ENCODE measurements around the gene PCNX2. TPM values are rescaled to one million over a fixed set of nuclear protein-coding genes. Genes with fewer than 3 reads are reported as not detected.
"Not testable (repeated sequence)": the region's sequence is repeated elsewhere in the genome, so short reads cannot be mapped to it uniquely, and the experiment has no call there.

The PCNX2 gene
- total RNA-seq, 1 donor from 2014 or later: 29.5 TPM

- DNase-seq; H3K4me1 Mint-ChIP-seq; H3K9me3 Mint-ChIP-seq; H3K27me3 Mint-ChIP-seq; intact Hi-C loops (cut with micrococcal nuclease); H3K27ac Mint-ChIP-seq; H3K4me3 Mint-ChIP-seq: not testable (repeated sequence)
- peaks cover 39% of the 10 kb centered on the region for H3K36me3 Mint-ChIP-seq (ENCODE audit: low read depth)
These were observed 166.5 kb downstream of the PCNX2 start for GRCh38 chr1:233129031-233129430.

- Mint-ChIP-seq H3K36me3 (ENCODE audit: low read depth) (peaks cover 30% of the 10 kb centered on the region), H3K9me3 (no peaks in the 10 kb centered on the region), H3K27me3 (no peaks in the 10 kb centered on the region), H3K27ac (no peak overlapping the region), H3K4me1 (no peaks in the 10 kb centered on the region), H3K4me3 (no peak overlapping the region)
- intact Hi-C loops (cut with micrococcal nuclease): no loop called here
- no peak for DNase-seq
These were observed 168.4 kb downstream of the PCNX2 start for GRCh38 chr1:233127157-233127556.

GRCh38 chr1:233122779-233123178, 172.7 kb downstream of the PCNX2 start:
- H3K27me3 Mint-ChIP-seq: no peaks in the 10 kb centered on the region
- intact Hi-C loops (cut with micrococcal nuclease): no loop called here
- no peaks in the 10 kb centered on the region for H3K4me1 Mint-ChIP-seq
- no peaks in the 10 kb centered on the region for H3K9me3 Mint-ChIP-seq
- no peak for DNase-seq
- H3K4me3 Mint-ChIP-seq: no peak overlapping the region
- peaks cover 21% of the 10 kb centered on the region for H3K36me3 Mint-ChIP-seq (ENCODE audit: low read depth)
- H3K27ac Mint-ChIP-seq: no peak overlapping the region

- intact Hi-C loops (cut with micrococcal nuclease): no loop called here
- Mint-ChIP-seq H3K36me3 (ENCODE audit: low read depth) (peaks cover 18% of the 10 kb centered on the region), H3K9me3 (no peaks in the 10 kb centered on the region), H3K4me1 (no peaks in the 10 kb centered on the region), H3K27ac (no peak overlapping the region), H3K4me3 (no peak overlapping the region), H3K27me3 (no peaks in the 10 kb centered on the region)
- no peak for DNase-seq
These were observed 173.5 kb downstream of the PCNX2 start for GRCh38 chr1:233121947-233122559.

GRCh38 chr1:233114860-233115259, 180.7 kb downstream of the PCNX2 start:
- Mint-ChIP-seq H3K4me3 (peak overlapping the region; percentile 22), H3K27me3 (no peaks in the 10 kb centered on the region), H3K27ac (peak overlapping the region; percentile 59), H3K36me3 (ENCODE audit: low read depth) (peaks cover 14% of the 10 kb centered on the region), H3K4me1 (peaks cover 33% of the 10 kb centered on the region), H3K9me3 (no peaks in the 10 kb centered on the region)
- no peak for DNase-seq
- intact Hi-C loops (cut with micrococcal nuclease): loop anchor here (10.0 kb wide), 1 partner anchor 180 kb away; the partner anchor contains the start of gene PCNX2

- H3K27ac Mint-ChIP-seq: peak overlapping the region; percentile 51
- intact Hi-C loops (cut with micrococcal nuclease): loop anchor here (10.0 kb wide), 1 partner anchor 181 kb away; the partner anchor contains the start of gene PCNX2
- H3K4me3 Mint-ChIP-seq: no peak overlapping the region
- H3K4me1 Mint-ChIP-seq: peaks cover 33% of the 10 kb centered on the region
- peaks cover 17% of the 10 kb centered on the region for H3K36me3 Mint-ChIP-seq (ENCODE audit: low read depth)
- no peaks in the 10 kb centered on the region for H3K27me3 Mint-ChIP-seq
- no peak for DNase-seq
- H3K9me3 Mint-ChIP-seq: no peaks in the 10 kb centered on the region
These were observed 181.4 kb downstream of the PCNX2 start for GRCh38 chr1:233114159-233114558.

- H3K27ac Mint-ChIP-seq: peak overlapping the region; percentile 91
- intact Hi-C loops (cut with micrococcal nuclease): loop anchor here (10.0 kb wide), 1 partner anchor 182 kb away; the partner anchor contains the start of gene PCNX2
These were observed 182.3 kb downstream of the PCNX2 start for GRCh38 chr1:233113009-233113879.

GRCh38 chr1:233112186-233113008, 183.1 kb downstream of the PCNX2 start:
- H3K27ac Mint-ChIP-seq: peak overlapping the region; percentile 91
- no peak for DNase-seq
- intact Hi-C loops (cut with micrococcal nuclease): loop anchor here (10.0 kb wide), 1 partner anchor 182 kb away; the partner anchor contains the start of gene PCNX2
- H3K9me3 Mint-ChIP-seq: no peaks in the 10 kb centered on the region
- H3K36me3 Mint-ChIP-seq (ENCODE audit: low read depth): peaks cover 24% of the 10 kb centered on the region
- peak overlapping the region; percentile 57 for H3K4me3 Mint-ChIP-seq
- H3K27me3 Mint-ChIP-seq: no peaks in the 10 kb centered on the region
- peaks cover 33% of the 10 kb centered on the region for H3K4me1 Mint-ChIP-seq

More at GRCh38 chr1:233113009-233113879, 182.3 kb downstream of the PCNX2 start:
- H3K36me3 Mint-ChIP-seq (ENCODE audit: low read depth): peaks cover 19% of the 10 kb centered on the region
- H3K4me1 Mint-ChIP-seq: peaks cover 33% of the 10 kb centered on the region
- no peaks in the 10 kb centered on the region for H3K9me3 Mint-ChIP-seq
- H3K4me3 Mint-ChIP-seq: peak overlapping the region; percentile 57
- DNase-seq: peak; percentile 84
- H3K27me3 Mint-ChIP-seq: no peaks in the 10 kb centered on the region

GRCh38 chr1:233111731-233112130, 183.8 kb downstream of the PCNX2 start:
- no peak for DNase-seq
- no peaks in the 10 kb centered on the region for H3K9me3 Mint-ChIP-seq
- peaks cover 27% of the 10 kb centered on the region for H3K36me3 Mint-ChIP-seq (ENCODE audit: low read depth)
- peaks cover 33% of the 10 kb centered on the region for H3K4me1 Mint-ChIP-seq
- H3K27ac Mint-ChIP-seq: no peak overlapping the region
- no peaks in the 10 kb centered on the region for H3K27me3 Mint-ChIP-seq
- intact Hi-C loops (cut with micrococcal nuclease): loop anchor here (10.0 kb wide), 1 partner anchor 183 kb away; the partner anchor contains the start of gene PCNX2
- no peak overlapping the region for H3K4me3 Mint-ChIP-seq

- no peaks in the 10 kb centered on the region for H3K9me3 Mint-ChIP-seq
- DNase-seq: no peak
- intact Hi-C loops (cut with micrococcal nuclease): no loop called here
- no peaks in the 10 kb centered on the region for H3K27me3 Mint-ChIP-seq
- H3K4me3 Mint-ChIP-seq: no peak overlapping the region
- H3K4me1 Mint-ChIP-seq: peaks cover 20% of the 10 kb centered on the region
- H3K27ac Mint-ChIP-seq: no peak overlapping the region
- peaks cover 29% of the 10 kb centered on the region for H3K36me3 Mint-ChIP-seq (ENCODE audit: low read depth)
These were observed 186.4 kb downstream of the PCNX2 start for GRCh38 chr1:233109096-233109495.

- H3K4me1 Mint-ChIP-seq; DNase-seq; H3K4me3 Mint-ChIP-seq; intact Hi-C loops (cut with micrococcal nuclease); H3K9me3 Mint-ChIP-seq; H3K27me3 Mint-ChIP-seq; H3K27ac Mint-ChIP-seq: not testable (repeated sequence)
- peaks cover 35% of the 10 kb centered on the region for H3K36me3 Mint-ChIP-seq (ENCODE audit: low read depth)
These were observed 187.8 kb downstream of the PCNX2 start for GRCh38 chr1:233107716-233108130.

GRCh38 chr1:233107130-233107660, 188.3 kb downstream of the PCNX2 start:
- Mint-ChIP-seq H3K27me3 (no peaks in the 10 kb centered on the region), H3K9me3 (no peaks in the 10 kb centered on the region), H3K4me1 (peaks cover 7% of the 10 kb centered on the region), H3K36me3 (ENCODE audit: low read depth) (peaks cover 37% of the 10 kb centered on the region), H3K27ac (peak overlapping the region; percentile 21), H3K4me3 (no peak overlapping the region)
- no peak for DNase-seq
- intact Hi-C loops (cut with micrococcal nuclease): no loop called here

- H3K4me3 Mint-ChIP-seq: no peak overlapping the region
- H3K36me3 Mint-ChIP-seq (ENCODE audit: low read depth): peaks cover 30% of the 10 kb centered on the region
- DNase-seq: no peak
- peaks cover 3% of the 10 kb centered on the region for H3K4me1 Mint-ChIP-seq
- no peaks in the 10 kb centered on the region for H3K9me3 Mint-ChIP-seq
- H3K27me3 Mint-ChIP-seq: no peaks in the 10 kb centered on the region
- intact Hi-C loops (cut with micrococcal nuclease): no loop called here
- no peak overlapping the region for H3K27ac Mint-ChIP-seq
These were observed 190.3 kb downstream of the PCNX2 start for GRCh38 chr1:233105225-233105624.

Data from activated CD4-positive, alpha-beta T cell treated with anti-CD3 and anti-CD28 coated beads, Interleukin-2, amount 10 ng/mL, durations not matched to agents 24 days and 14 days (primary cell).